Hematopoietic multipotent progenitor cell treated with erythropoietin and hydrocortisone succinate and interleukin-3 and kit ligand, for 6 days (in vitro differentiated cells): ENCODE data around the gene CDKN3.
"Not testable (repeated sequence)": the region's sequence is repeated elsewhere in the genome, so short reads cannot be mapped to it uniquely, and the experiment has no call there.

ENCODE experiments used
- DNase-seq: peaks from one replicate; pipeline ENCODE4 v3.0.0-alpha.2; 2015

Gene CDKN3

DNA sequence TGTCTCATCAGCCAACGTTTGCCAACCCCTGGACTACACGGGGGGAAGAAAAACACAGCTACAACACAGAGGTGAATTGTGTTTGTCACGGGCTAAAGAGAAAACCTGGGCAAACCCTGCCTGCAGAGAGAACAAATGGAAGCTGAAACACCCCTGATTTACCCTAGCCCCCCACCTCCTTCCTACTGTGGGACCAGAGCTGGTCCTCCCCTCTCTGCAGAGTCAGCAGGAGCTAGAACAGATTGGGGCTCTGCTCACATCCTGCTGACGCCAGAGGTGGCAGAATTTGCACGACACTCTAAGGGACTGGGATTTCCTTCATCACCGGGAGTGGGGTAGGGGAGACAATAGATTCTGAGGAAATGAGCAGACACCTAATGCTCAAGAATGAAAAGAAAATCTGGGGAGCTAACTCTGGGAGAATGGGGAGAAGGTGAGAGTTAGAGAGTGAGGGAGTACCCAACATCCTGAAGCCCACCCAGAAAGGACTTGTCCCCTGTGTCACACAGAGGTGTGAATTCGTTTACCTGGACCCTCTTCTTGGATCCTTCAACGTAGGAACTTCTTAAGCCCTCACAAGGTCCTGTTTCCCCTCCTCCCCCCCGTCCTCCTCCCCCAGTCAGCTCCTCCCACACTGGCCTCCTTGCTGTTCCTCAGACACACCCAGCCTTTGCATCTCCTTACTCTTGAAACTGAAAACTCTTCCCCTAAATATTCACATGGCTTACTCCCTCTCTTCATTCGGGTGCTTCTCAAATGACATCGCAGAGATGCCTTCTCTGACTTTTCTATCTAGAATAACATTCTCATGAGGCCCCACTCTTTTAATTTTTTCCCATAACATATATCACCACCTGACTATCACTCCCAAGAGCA is 26.2 kb upstream of the CDKN3 start:
- no peak for DNase-seq

DNA sequence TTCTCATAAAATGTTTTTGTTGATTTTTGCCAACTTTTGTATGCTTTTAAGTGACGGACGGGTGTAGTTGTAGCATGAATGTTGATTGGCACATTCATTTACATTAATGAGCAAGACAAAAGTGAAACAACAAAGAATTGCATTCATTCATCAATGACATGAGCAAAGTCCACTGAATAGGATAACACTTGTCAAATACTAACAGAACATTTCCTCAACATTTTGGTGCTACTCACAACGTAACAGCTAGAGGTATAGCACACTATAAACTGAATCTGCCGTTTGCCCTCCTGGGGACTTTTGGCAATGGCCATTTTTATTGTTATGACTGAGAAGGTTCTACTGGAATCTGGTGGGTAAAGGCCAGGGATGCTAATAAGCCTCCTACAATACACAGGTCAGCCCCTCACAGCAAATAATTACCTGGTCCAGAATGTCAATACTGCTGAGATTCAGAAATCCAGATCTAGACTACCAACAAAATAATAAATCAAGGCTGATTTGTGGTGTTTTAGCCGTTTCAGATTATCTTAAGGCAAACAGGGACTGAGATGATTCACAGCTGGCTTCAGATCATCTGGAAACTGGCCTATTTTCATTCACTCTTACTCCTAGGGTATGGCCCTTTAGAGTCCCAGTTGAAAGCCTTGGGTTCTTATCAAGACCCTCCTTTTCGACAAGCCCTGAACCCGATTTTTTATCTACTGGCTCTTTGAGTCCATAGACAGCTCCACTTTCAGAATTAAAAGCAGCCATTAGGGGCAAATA is 22.5 kb upstream of the CDKN3 start:
- DNase-seq, result no peak

GRCh38 chr14:54377501-54377900 is 19.3 kb upstream of the CDKN3 start:
- no peak for DNase-seq

DNA sequence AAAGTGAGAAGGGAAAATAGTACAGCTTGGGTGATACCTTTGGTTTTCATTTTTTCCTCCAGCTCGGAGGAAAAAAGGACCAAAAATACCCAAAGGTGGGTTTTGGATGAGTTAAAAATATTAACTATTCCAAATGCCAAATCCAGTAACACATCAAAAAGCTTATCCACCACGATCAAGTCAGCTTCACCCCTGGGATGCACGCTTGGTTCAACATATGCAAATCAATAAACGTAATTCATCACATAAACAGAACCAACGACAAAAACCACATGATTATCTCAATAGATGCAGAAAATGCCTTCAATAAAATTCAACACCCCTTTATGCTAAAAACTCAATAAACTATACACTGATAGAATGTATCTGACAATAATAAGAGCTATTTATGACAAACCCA is 17.9 kb upstream of the CDKN3 start:
- DNase-seq, result not testable (repeated sequence)

- DNase-seq, result not testable (repeated sequence)
These were observed 16.2 kb upstream of the CDKN3 start for GRCh38 chr14:54380558-54380957.

DNA sequence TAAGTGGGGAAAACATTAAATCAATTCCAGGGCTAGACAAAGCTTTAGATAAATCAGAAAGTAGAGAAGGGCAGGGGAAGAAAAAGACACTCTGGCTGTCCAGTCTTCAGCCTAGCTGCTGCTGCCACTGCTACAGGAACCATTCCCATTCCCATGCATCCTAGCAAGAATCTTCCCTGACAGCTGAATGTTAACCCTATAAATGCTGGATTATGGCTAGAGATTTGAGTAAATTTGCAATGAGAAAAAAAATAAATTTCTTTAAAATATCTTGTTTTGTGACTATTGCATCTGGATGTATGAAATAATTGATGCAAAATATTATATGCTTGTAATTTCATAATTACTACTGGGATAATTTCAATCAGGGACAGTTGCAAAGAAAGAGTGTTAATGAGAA is 15.0 kb upstream of the CDKN3 start:
- no peak for DNase-seq

DNA sequence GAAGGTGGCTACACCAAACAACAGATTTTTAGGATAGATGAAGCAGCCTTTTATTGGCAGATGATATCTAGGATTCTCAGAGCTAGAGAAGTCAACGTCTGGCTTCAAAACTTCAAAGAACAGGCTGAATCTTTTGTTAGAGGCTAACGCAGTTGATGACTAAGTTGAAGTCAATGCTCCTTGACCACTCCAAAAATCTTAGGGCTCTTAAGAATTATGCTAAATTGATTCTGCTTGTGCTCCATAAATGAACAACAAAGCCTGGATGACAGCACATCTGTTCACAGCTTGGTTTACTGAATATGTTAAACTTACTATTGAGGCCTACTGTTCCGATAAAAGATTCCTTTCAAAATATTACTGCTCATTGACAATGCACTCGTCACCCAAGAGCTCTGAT is 13.0 kb upstream of the CDKN3 start:
- no peak for DNase-seq

GRCh38 chr14:54385556-54385955 is 11.3 kb upstream of the CDKN3 start:
- no peak for DNase-seq

GRCh38 chr14:54387328-54387727 is 9.5 kb upstream of the CDKN3 start:
- DNase-seq, result no peak

DNA sequence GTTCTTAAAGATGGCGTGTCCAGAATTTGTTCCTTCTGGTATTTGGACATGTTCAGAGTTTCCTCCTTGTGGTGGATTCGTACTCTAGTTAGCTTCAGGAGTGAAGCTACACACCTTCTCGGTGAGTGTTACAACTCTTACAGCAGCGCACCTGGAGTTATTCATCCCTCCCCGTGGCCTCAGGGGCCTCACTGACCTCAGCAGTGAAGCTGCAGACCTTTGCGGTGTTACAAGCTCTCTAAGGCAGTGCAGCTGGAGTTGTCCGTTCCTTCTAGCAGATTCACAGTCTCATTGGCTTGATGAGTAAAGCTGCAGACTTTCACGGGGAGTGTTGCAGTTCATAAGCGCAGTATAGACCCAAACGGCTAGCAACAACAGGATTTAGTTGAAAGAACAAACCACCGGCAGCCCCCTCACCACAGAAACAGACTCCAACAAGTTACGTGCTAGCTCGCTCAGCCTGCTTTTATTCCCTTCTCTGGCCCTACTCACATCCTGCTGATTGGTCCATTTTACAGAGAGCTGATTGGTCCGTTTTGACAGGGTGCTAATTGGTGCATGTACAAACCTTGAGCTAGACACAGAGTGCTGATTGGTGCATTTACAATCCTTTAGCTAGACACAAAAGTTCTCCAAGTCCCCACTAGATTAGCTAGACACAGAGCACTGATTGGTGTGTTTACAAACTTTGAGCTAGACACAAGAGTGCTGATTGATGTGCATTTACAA is 4.5 kb upstream of the CDKN3 start:
- DNase-seq, result no peak

DNA sequence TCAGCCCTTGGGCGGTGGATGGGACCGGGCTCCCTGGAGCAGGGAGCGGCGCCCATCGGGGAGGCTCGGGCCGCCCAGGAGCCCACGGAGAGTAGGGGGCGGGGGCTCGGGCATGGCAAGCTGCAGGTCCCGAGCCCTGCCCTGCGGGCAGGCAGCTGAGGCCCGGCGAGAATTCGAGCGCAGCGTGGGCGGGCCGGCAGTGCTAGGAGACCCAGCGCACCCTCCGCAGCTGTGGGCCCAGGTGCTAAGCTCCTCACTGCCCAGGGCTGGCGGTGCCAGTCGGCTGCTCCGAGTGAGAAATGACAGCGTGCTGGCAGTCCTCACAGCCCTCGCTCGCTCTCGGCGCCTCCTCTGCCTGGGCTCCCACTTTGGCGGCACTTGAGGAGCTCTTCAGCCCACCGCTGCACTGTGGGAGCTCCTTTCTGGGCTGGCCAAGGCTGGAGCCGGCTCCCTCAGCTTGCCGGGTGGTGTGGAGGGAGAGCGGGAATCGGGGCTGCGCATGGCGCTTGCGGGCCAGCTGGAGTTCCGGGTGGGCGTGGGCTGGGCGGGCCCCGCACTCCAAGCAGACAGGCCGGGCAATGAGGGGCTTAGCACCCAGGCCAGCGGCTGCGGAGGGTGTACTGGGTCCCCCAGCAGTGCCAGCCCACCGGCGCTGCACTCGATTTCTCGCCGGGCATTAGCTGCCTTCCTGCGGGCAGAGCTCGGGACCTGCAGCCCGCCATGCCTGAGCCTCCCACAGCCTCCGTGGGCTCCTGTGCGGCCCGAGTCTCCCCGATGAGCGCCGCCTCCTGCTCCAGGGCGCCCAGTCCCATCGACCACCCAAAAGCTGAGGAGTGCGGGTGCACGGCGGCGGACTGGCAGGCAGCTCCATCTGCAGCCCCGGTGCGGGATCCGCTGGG is 3.6 kb upstream of the CDKN3 start:
- not testable (repeated sequence) for DNase-seq

GRCh38 chr14:54394596-54394995 is 2.2 kb upstream of the CDKN3 start:
- DNase-seq, result no peak

DNA sequence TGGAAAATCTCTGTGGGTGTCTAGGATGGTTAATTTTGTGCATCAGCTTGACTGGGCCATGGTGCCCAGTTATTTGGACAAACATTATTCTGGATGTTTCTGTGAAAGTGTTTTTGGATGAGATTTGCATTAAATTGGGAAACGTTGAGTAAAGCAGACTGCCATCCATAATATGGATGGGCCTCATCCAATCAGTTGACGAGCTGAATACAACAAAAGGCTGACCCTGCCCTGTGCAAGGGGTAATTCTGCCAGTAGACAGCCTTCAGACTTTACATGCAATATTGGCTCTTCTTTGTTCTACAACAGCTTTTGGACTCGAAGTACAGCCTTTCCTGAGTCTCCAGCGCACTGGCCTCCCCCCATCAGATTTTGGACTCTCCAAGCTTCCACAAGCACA is 1.5 kb upstream of the CDKN3 start:
- DNase-seq, result no peak

GRCh38 chr14:54395716-54396115 is 1.1 kb upstream of the CDKN3 start:
- no peak for DNase-seq

DNA sequence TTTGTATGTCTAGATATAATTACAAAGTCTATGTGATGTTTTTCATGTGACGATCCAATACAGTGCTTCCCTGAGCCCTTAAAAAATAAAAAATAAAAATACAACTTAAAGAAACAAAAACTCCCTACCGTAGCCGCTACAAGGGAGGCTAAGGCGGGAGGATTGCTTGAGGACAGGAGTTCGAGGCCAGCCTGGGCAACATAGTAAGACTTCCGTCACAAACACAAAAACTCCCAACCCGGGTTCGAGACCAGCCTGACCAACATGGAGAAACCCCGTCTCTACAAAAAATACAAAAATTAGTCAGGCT is 669 bp upstream of the CDKN3 start:
- no peak for DNase-seq

GRCh38 chr14:54399560-54399959 is 2.8 kb downstream of the CDKN3 start:
- DNase-seq, result no peak

DNA sequence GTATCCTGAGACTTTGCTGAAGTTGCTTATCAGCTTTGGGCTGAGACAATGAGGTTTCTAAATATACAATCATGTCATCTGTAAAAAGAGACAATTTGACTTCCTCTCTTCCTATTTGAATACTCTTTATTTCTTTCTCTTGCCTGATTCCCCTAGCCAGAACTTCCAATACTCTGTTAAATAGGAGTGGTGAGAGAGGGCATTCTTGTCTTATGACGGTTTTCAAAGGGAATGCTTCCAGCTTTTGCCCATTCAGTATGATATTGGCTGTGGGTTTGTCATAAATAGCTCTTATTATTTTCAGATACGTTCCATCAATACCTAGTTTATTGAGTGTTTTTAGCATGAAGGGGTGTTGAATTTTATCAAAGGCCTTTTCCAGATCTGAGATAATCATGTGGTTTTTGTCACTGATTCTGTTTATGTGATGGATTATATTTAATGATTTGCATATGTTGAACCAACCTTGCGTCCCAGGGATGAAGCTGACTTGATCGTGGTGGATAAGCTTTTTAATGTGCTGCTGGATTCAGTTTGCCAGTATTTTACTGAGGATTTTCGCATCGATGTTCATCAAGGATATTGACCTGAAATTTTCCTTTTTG is 6.7 kb downstream of the CDKN3 start:
- DNase-seq, result not testable (repeated sequence)

DNA sequence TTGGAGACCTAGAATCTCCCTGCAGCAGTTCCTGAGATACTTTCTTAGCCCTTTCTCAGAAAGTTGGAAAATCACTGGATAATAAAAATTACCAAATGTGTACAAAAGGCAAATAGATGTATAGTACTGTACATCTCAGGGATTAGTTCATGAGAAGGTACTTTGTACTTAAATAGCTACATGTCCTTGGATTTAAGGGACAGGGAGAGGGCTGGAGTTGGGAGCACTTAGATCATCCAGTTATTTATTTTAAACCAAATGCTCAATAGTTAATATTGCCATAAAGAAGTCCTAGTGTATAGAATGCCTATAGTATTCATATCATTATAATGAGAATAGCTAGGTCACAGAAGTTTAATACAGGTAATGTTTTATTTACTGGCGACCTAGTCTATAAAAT is 13.4 kb downstream of the CDKN3 start:
- no peak for DNase-seq

DNA sequence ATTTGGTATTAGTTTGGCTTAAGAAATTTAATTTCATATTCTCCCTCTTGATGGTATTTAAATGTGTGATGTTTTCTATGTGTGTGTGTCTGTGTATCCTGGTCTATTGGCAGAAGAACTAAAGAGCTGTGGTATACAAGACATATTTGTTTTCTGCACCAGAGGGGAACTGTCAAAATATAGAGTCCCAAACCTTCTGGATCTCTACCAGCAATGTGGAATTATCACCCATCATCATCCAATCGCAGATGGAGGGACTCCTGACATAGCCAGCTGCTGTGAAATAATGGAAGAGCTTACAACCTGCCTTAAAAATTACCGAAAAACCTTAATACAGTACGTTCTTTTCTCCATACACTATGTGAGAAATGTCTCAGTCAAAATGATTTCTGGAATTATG is 14.6 kb downstream of the CDKN3 start:
- no peak for DNase-seq

DNA sequence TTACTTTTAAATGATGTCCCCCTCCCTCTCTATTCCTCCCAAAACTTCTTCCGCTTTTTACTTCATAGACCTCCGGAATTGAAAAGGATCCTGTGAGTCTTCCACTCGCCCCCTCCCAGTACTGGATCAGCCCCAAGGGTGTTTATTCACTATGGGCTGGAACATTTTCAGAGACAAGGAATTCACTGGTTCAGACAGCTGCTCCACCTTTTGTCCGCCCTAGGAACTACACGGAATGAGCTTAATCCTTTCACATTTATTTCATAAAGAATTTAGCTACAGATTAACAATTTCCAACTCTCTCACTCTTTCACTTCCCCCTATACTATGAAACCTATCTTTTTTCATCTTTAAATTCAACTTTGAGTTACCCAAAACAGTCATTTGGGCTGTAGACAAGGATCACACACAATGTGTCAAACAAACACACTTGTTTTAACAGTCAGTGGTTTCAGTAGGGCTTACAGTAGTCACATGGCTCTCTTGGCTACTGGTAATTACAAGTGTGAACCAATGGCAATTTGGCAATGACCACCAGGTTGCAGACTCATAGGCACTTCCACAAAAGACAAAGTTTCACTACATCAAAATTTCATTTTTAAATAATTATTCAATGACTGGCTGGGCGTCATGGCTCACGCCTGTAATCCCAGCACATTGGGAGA is 23.8 kb downstream of the CDKN3 start:
- DNase-seq, result peak; percentile 60

- DNase-seq, result no peak
These were observed 27.2 kb downstream of the CDKN3 start for GRCh38 chr14:54423991-54424390.

DNA sequence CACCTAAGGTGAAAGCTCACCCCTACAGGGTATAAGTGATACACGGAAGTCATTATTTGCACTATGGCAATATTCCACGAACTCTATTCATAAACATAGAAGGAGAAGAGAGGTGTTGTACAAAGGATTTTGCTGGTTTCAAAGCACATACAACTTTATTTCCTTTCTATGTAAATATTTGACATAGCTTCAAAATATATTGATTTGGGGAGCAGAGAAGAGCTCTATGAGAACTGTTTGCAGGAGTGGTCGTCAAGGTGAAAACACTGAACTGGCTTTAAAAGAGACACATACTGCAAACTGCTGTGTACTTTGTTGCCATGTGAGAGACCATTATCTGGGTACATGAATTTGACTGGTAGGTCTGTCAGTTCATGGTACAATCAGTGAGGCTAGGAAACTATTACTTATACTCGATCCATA is 27.7 kb downstream of the CDKN3 start:
- no peak for DNase-seq
